ENCODE results near the gene FALEC.

- TF ChIP-seq CTCF (IDR thresholded peaks at IDR 0.05; ENCODE audit: insufficient read depth, low read depth, low read length) (no peak), EZH2 (IDR thresholded peaks at IDR 0.05; ENCODE audit: insufficient read depth, low read length) (no peak)
These were observed 38.2 kb upstream of the FALEC start for GRCh38 chr1:150477320-150477719.
